ENCODE measurements around the gene DYNLRB1. TPM values are rescaled to one million over a fixed set of nuclear protein-coding genes. Genes with fewer than 3 reads are reported as not detected.

DYNLRB1 gene
- total and polyA plus RNA-seq, 9 of the 15 experiments (the other 6 are each of a cell fraction or from before 2014, with no cell fraction given), result 48.7 to 358 (median 121) TPM

- TF ChIP-seq RAD21 (CRISPR knock-in tag; conservative IDR thresholded peaks at IDR 0.05 in 1 of 2, IDR thresholded peaks at IDR 0.05 in 1 of 2), result peak in 1 of 2 experiments; percentile 44; a peak in 2 of 4 replicates
- TF ChIP-seq CTCF (IDR thresholded peaks at IDR 0.05 in 2 of 3, conservative IDR thresholded peaks at IDR 0.05 in 1 of 3; ENCODE audit: insufficient read depth in 2 of 3, low read depth in 1 of 3, low read length in 3 of 3), result peak in 2 of 3 experiments; percentile 34 to 41; a peak in 2 of 6 replicates
- TF ChIP-seq JUN (IDR thresholded peaks at IDR 0.05; ENCODE audit: borderline replicate concordance, low read depth, low read length), result peak; percentile 68; the same call in 1 of the 2 replicates
- no peak for TF ChIP-seq JUN (CRISPR knock-in tag; IDR thresholded peaks at IDR 0.05; ENCODE audit: borderline replicate concordance)
Observed at GRCh38 chr20:34579191-34579978, 63.2 kb downstream of the DYNLRB1 start (continued).

All from K562 (cell line).